A549 (cell line): Measurements from ENCODE around the gene MYCBP. TPM values are rescaled to one million over a fixed set of nuclear protein-coding genes. Genes with fewer than 3 reads are reported as not detected.
A peak's percentile ranks its signal among the peaks of the same experiment; 100 is the strongest.

Experiments
- ATAC-seq, 2 experiments: fragments of 200-7000 bp in 1 of 2; fragments of >200 bp in 1 of 2; cut with Nextera tagmentation in 1 of 2; cut with Tn5 transposase in 1 of 2; 3 replicates each; pipeline versions ENCODE4 v1.8.0 to v1.9.1; 2018 to 2020; ENCODE audit warnings: mild to moderate bottlenecking in 1 of 2, moderate library complexity in 1 of 2
- CTCF ChIA-PET: fragments of 300-600 bp; sonication (Branson Sonifier 250); formaldehyde crosslinking; extraction: SDS; loops from one replicate; lab custom pipeline; 2021; ENCODE audit warnings: antibody characterized with exemption, inconsistent platforms; lab: Yijun Ruan, JAX
- POLR2A ChIA-PET: fragments of 350-600 bp; formaldehyde crosslinking; extraction: SDS; loops from one replicate; lab custom pipeline; 2021; ENCODE audit warnings: antibody characterized with exemption, inconsistent platforms; lab: Yijun Ruan, JAX
- DNase-seq, 2 experiments: peaks; one replicate each; pipeline versions ENCODE4 v3.0.0 to v3.0.0-alpha.2; 2011 to 2016; ENCODE audit warnings: low read depth in 1 of 2, low spot score in 1 of 2
- FAIRE-seq: peaks from 2 replicates; lab custom pipeline; 2011; peaks lifted over from hg19 to GRCh38; lab: Jason Lieb, UNC
- H3K27ac ChIP-seq, 2 experiments: fragments of >200 bp; sonication (Bioruptor Twin); formaldehyde crosslinking; 3 replicates each; pipeline ENCODE4 v1.5.1; 2016 to 2017
- H3K4me1 ChIP-seq: fragments of >200 bp; sonication (Bioruptor Twin); formaldehyde crosslinking; 3 replicates; pipeline ENCODE4 v1.6.1; 2016
- H3K4me2 ChIP-seq: fragments of >200 bp; sonication (Bioruptor Twin); formaldehyde crosslinking; 3 replicates; pipeline ENCODE4 v1.6.1; 2016
- H3K4me3 ChIP-seq: fragments of >200 bp; sonication (Bioruptor Twin); formaldehyde crosslinking; 3 replicates; pipeline ENCODE4 v1.5.1; 2016
- H3K9me3 ChIP-seq: fragments of >200 bp; sonication (Bioruptor Twin); formaldehyde crosslinking; 3 replicates; pipeline ENCODE4 v1.6.1; 2016
- CBX2 ChIP-seq: fragments of 200-600 bp; sonication (generic); IDR thresholded peaks from 2 replicates; pipeline ENCODE4 v1.6.1; 2016; ENCODE audit warnings: low read depth, mild to moderate bottlenecking, borderline replicate concordance
- CHD4 ChIP-seq: fragments of 200-600 bp; sonication (generic); IDR thresholded peaks from 2 replicates; pipeline ENCODE4 v1.6.1; 2016; ENCODE audit warnings: antibody characterized with exemption, mild to moderate bottlenecking, borderline replicate concordance
- CTCF ChIP-seq: fragments of >200 bp; sonication (Bioruptor Twin); formaldehyde crosslinking; IDR thresholded peaks from 3 replicates; pipeline ENCODE4 v1.5.1; 2016
- ELK1 ChIP-seq: fragments of 150-350 bp; IDR thresholded peaks from 2 replicates; pipeline ENCODE4 v1.6.1; 2014; ENCODE audit warnings: low read depth, mild to moderate bottlenecking, low read length
- EP300 ChIP-seq, 2 experiments: fragments of >200 bp; sonication (Bioruptor Twin); formaldehyde crosslinking; IDR thresholded peaks; 2 replicates in 1 of 2; 3 replicates in 1 of 2; pipeline ENCODE4 v1.6.1; 2016 to 2017
- GATA3 ChIP-seq: IDR thresholded peaks from 2 replicates; pipeline ENCODE4 v1.6.1; 2012; ENCODE audit warnings: borderline replicate concordance
- HDAC2 ChIP-seq: fragments of 200-600 bp; sonication (generic); IDR thresholded peaks from 2 replicates; pipeline ENCODE4 v1.6.1; 2016
- HES2 ChIP-seq: fragments of >200 bp; sonication (Bioruptor Twin); formaldehyde crosslinking; IDR thresholded peaks from 2 replicates; pipeline ENCODE4 v1.6.1; 2016
- JUNB ChIP-seq: fragments of >200 bp; sonication (Bioruptor Twin); formaldehyde crosslinking; IDR thresholded peaks from 2 replicates; pipeline ENCODE4 v1.6.1; 2016
- KDM1A ChIP-seq: fragments of 200-600 bp; sonication (generic); IDR thresholded peaks from 2 replicates; pipeline ENCODE4 v1.6.1; 2016; ENCODE audit warnings: low read depth, mild to moderate bottlenecking
- MAFK ChIP-seq: fragments of 450-650 bp; IDR thresholded peaks from 2 replicates; pipeline ENCODE4 v1.6.1; 2014; ENCODE audit not compliant: partially characterized antibody
- MAZ ChIP-seq: fragments of 150-350 bp; IDR thresholded peaks from 2 replicates; pipeline ENCODE4 v1.6.1; 2014; ENCODE audit warnings: antibody characterized with exemption, low read depth, low read length, borderline replicate concordance
- PBX3 ChIP-seq: IDR thresholded peaks from 2 replicates; pipeline ENCODE4 v1.6.1; 2012
- POLR2AphosphoS2 ChIP-seq: conservative IDR thresholded peaks from 2 replicates; pipeline ENCODE4 v1.6.1; 2012; ENCODE audit warnings: low read length, improper control_type of control experiment, inconsistent platforms
- RCOR1 ChIP-seq: fragments of 150-350 bp; IDR thresholded peaks from 2 replicates; pipeline ENCODE4 v1.6.1; 2014; ENCODE audit warnings: antibody characterized with exemption, low read length, low read depth
- USF2 ChIP-seq: fragments of 450-650 bp; IDR thresholded peaks from 2 replicates; pipeline ENCODE4 v1.6.1; 2014; ENCODE audit warnings: antibody characterized with exemption
- ZC3H11A ChIP-seq: fragments of 450-650 bp; IDR thresholded peaks from 2 replicates; pipeline ENCODE4 v1.6.1; 2014; ENCODE audit warnings: antibody characterized with exemption, mild to moderate bottlenecking
- ZFP36 ChIP-seq: fragments of 450-650 bp; IDR thresholded peaks from 2 replicates; pipeline ENCODE4 v1.6.1; 2014; ENCODE audit warnings: borderline replicate concordance; ENCODE audit not compliant: partially characterized antibody
- ZSCAN20 ChIP-seq: fragments of 250-450 bp; sonication (Bioruptor Pico); IDR thresholded peaks from 2 replicates; pipeline ENCODE4 v1.8.0; 2022; ENCODE audit warnings: mild to moderate bottlenecking, moderate library complexity
- WGBS: methylation state at CpG from one replicate; pipeline ENCODE4 v1.1.6; 2017; ENCODE audit errors: missing lambda C conversion rate; 5-methylcytosine and 5-hydroxymethylcytosine counted together
- polyA plus RNA-seq, 4 experiments: library from polyadenylated mRNA; depleted of rRNA in 3 of 4; stranded (reverse); fragments of >200 nt; fragmentation: RNase III in 1 of 4; extraction: RNeasy Plus Mini Kit Qiagen cat#74134 plus additional on column Dnase treatment in 1 of 4; gene quantifications; 2 replicates in 3 of 4; 3 replicates in 1 of 4; pipeline ENCODE4 v1.2.3, GENCODE V29; 2011 to 2017

MYCBP gene
- polyA plus RNA-seq, 2 of the 4 experiments (the other 2 are of a cell fraction), result 25.0 to 25.5 TPM

GRCh38 chr1:38892976-38893375, 19.8 kb upstream of the MYCBP start:
- ATAC-seq (no peak), FAIRE-seq (no peak), DNase-seq (no peak)
- WGBS, result 75% methylated on average over 1 of the region's 1 CpG
- no peak overlapping the region for H3K4me3 ChIP-seq
- H3K27ac ChIP-seq, result no peak overlapping the region
- TF ChIP-seq POLR2AphosphoS2, result no peak
- POLR2A ChIA-PET, result no interaction called here
- H3K4me1 ChIP-seq, result no peaks in the 10 kb centered on the region
- CTCF ChIA-PET, result interaction anchor here (1.8 kb wide), 1 partner anchor 199 kb away, joined by 5 read pairs; no protein-coding TSS in a partner anchor
- no peak overlapping the region for H3K4me2 ChIP-seq
- H3K9me3 ChIP-seq, result no peaks in the 10 kb centered on the region

- ATAC-seq (peak; percentile 61 to 66; a peak in 5 of 6 replicates), FAIRE-seq (no peak), DNase-seq (peak; percentile 12 to 18)
- Histone ChIP-seq H3K4me2 (no peak overlapping the region), H3K9me3 (no peaks in the 10 kb centered on the region), H3K4me1 (no peaks in the 10 kb centered on the region), H3K27ac (no peak overlapping the region), H3K4me3 (no peak overlapping the region)
- TF ChIP-seq JUNB (no peak), MAZ (no peak), USF2 (no peak), CTCF (no peak), ZC3H11A (no peak)
- POLR2A ChIA-PET, result no interaction called here
- CTCF ChIA-PET, result interaction anchor here (1.8 kb wide), 1 partner anchor 200 kb away, joined by 5 read pairs; no protein-coding TSS in a partner anchor
- 76% methylated on average over 1 of the region's 1 CpG for WGBS
These were observed 18.6 kb upstream of the MYCBP start for GRCh38 chr1:38891753-38892152.

- no peak for FAIRE-seq
These were observed 16.4 kb upstream of the MYCBP start for GRCh38 chr1:38889589-38889988.

More at GRCh38 chr1:38889589-38889988, 16.4 kb upstream of the MYCBP start:
- no peak for TF ChIP-seq ZFP36
- no peak for TF ChIP-seq MAFK
- no peak for TF ChIP-seq GATA3
- TF ChIP-seq HES2, result no peak
- no peak for TF ChIP-seq JUNB
- no peak for TF ChIP-seq HDAC2
- TF ChIP-seq CBX2, result no peak
- no peak for TF ChIP-seq ZSCAN20 (CRISPR knock-in tag)
- TF ChIP-seq KDM1A, result no peak
- no peak for TF ChIP-seq PBX3
- no peak for TF ChIP-seq CHD4
- TF ChIP-seq RCOR1, result no peak
- no peak for TF ChIP-seq EP300 (IDR thresholded peaks at IDR 0.05)
- no peak for TF ChIP-seq ELK1
- no peak overlapping the region for H3K4me3 ChIP-seq
- DNase-seq, result no peak
- no peak overlapping the region for H3K4me2 ChIP-seq
- no peaks in the 10 kb centered on the region for H3K9me3 ChIP-seq
- POLR2A ChIA-PET, result no interaction called here
- H3K27ac ChIP-seq, result no peak overlapping the region
- H3K4me1 ChIP-seq, result no peaks in the 10 kb centered on the region
- no peak for ATAC-seq
- CTCF ChIA-PET, result interaction anchor here (0.8 kb wide), 1 partner anchor 202 kb away, joined by 3 read pairs; no protein-coding TSS in a partner anchor
- WGBS, result 57% methylated on average over 5 of the region's 5 CpGs
